GM21381 (cell line): Measurements from ENCODE around the gene PRSS27.

Source experiments
- ATAC-seq: cut with Tn5 transposase; IDR thresholded peaks from one replicate; pipeline ENCODE4 v1.9.1; 2021; ENCODE audit warnings: mild to moderate bottlenecking, moderate library complexity; ENCODE audit not compliant: unreplicated experiment

PRSS27 gene

DNA sequence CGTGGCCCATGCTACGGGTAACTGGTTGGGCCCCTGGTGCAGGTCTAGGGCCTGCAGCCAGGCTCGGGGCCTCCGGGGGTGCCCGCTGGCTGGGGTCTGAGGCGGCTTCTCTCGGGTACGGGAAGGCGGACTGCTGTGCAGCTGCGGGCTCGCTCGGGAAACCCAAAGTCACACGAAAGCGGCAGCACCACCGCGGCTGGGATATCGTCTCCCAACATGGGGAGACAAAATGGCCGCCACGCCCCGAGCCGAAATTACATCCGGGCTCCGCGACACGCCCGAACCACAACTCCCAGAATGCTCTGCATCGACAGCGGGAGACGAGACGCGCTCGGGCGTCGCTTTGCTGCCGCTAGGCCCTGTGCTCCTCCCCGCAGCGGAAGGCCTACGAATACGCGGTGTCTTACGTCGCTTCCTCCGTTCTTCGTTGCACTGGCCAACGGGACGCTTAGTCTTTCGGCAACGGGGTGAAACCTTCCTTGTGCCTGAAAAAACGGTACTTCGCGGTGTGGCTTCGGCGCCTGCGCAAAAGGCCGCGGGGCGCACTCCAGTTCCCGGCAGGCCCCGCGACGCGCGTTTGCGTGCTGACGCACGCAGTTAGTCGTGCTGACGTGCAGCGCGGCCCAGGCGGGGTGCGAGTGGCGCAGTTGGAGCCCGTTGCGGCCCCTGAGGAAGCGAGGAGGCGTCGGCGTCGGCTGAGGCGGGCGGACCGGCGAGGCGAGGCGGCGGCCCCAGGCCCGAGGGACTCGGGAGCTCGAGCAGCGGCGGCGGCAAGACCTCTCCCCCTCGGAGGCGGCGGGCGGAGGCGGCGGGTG, 32.2 kb upstream of the PRSS27 start, which contains the start of gene SRRM2:
SRRM2 (plus strand) TSS at position 604 of the 815 bp plus-strand sequence. CDS start 3,727 bp downstream, outside the sequence.
- peak; percentile 76 for ATAC-seq

DNA sequence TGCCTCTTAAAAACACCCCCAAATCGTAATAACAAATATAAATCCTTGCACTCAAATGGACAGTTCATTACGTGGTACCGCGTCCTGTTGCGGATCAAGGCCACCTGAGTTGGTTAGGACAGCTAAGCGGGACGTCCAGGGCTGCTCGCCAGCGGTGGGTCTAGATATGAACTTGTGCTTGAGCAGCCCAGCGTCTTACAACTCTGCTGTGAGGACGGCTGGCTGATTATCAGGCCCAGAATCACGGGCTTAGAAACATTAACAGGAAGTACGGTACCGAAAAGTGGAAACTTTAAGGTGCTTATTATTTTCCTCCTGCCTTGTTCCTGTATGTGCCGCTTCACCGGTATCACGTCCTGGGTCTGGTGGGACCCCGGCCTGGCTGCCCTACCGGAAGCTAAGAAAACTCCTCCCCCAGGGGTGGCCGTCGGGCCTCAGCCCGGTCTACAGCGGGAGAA, 31.6 kb upstream of the PRSS27 start:
- ATAC-seq = no peak

DNA sequence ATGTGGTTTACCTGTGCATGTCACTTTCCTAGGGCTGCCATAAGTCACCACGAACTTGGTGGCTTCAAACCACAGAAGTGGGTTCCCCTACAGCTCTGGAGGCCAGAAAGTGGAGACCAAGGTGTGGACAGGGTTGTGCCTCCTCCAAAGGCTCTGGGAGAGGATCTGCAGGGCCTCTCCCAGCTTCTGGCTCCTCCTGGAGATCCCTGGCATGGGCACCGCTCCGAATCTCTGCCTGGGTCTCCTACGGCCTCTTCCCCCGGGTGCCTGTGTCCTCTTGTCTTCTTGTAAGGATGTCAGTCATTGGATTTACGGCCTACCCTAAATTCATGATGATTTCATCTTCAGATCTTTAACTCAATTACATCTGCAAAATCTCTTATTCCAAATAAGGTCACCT, 29.9 kb upstream of the PRSS27 start:
- no peak for ATAC-seq

DNA sequence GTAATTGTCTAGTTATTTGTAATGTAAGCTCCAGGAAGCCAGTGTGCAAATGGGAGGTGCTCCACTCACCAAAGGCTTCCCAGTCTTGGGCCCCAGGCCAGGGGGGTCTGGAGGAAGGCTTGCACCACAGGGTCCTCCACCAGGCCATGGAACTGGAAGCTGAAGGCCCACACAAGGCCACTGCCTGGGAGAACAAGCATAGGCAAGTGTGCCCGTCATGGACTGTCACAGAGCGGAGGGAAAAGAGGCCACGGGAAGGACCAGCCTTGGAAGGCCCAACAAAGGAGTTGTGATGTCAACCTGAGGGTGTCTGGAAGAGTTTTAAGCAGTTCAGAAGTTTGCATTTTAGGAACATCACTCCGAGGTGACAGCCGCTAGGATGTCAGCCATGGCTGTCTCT, 29.5 kb upstream of the PRSS27 start:
- ATAC-seq = no peak

DNA sequence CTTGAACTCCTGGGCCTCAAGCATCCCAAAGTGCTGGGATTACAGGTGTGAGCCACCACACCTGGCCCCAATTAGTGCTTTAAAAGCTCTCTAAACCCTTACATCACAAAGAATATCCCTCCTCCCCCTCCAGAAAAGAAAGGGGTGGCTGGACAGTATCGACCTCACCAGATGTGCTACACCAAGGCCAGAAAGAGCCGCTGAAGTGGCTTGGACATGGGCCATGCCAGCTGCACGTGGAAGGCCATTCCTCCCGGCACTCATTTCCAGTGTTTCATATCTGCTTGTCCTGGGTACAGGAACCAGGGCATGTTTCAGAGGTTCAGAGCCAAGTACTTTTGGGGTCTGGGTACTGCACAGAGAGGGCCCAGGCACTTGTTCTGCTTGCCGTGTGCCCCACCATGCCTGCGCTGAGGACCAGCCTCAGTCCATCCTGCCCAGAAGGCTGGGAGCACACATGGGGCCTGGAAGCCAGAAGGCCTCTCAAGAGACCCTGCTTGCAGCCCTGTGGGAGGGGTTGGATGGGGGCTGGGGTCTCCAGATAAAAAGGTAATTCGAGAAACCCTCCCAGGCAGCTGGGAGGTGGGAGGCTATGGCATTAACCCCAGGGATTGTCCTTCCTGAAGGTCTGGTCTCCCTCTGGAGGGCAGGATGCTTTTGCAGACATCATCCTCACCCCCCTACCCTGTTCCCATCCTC, 28.9 kb upstream of the PRSS27 start:
- no peak for ATAC-seq

DNA sequence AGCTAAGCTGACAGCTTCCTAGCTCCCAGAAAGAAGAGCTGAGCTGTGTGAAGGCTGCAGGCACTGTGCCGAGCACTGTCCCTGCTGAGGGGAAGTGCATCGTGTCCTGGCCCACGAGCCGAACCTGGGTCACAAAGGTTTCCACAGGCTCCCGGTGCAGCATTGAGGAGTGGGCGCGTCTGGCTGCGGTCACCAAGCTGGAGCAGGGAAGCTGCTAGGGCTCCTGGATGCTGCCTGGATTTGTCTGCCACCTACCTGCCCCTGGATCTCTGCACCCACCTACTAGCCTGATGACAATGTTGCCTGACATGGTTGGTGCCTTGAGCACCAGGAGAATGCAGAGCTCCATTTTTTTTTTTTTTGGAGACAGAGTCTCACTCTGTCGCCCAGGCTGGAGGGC, 25.9 kb upstream of the PRSS27 start:
- no peak for ATAC-seq

DNA sequence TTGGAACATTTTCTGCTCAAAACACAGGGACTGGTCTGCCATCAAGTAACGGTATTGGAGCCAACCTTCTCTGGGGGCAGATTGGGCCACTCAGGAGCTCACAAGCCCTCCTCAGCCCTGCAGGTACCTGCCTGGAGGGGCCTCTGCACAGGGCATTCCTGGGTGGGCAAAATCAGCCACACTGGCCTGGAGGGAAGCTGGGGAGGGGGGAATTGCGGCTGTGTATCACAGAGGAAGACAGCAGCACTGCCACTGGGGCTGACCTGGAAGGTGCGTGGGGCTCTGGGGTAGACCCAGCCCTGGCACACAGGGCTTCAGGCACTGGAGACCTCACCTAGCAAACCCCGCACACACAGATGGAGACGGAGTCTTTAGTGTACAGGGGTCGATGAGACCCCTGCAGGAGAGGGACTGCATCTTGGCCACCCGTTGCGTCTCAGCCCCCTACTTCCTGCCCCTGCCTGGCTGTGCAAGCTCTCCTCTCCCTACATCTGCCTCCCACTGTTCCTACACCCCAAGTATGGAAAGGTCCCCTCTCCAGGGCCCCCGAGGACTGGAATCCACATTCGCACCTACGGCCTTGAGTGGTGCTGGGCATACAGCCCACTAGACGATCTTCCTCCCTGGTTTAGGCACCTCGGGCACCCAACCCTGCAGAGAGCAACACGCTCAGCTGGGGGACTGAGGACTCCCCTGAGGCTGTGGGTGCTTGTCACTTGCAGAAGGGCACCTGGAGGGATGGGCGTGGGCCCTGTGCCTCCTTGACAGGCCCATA, 25.3 kb upstream of the PRSS27 start:
- ATAC-seq = no peak

DNA sequence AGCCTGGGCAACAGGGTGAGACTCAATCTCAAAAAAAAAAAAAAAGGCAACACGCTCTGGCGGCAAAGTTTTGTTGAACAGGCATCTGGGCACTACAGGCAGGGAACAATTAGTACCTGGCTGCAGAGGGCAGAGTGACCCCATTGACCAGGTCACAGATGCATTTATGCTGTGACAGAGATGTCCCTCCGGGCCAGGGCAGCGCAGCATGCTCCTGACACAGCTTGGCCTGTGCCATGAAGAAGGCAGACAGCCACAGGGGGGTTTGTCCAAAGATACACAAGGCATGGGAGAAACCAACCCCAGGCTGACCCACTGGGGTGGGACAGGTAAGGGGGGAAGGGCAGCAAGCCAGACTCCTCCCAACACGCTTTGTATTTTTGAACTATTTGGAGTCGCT, 24.7 kb upstream of the PRSS27 start:
- no peak for ATAC-seq

DNA sequence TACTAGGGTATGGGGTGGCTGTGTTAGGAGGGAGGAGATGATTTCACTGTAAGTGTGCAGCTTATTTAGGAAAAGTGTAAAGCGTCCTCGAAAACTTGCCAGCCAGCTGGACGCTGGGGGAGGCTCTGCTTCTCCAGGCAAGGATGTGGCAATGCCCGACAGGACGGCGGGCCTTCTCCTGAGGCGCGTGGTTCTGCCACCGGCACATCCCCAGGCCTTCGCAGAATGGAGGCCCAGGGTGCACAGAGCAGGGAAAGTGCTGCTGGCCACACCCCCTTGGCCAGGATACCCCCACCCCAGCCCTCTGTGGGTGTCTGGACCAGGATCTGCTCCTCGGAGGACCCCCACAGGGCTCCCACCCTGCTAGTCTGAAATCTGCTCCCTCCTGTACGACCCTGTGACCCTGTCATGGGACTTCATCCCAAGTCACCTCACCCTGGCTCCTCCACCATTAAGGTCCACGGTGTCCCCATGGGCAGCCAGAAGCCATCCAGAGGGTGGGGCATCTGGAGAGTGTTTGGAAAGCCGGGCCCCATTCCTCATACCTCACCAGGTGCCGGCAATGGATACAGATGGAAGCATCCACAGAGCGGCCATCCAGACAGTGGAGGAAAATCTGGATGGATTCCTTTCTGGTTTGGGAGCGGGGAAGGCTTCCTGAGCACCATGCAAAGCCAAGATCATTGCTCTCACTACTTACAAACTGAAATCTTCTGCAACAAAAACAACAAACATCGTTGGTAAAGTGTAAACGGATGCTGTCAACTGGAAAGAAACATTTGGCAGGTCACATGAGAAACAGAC, 23.2 kb upstream of the PRSS27 start:
- ATAC-seq = no peak

DNA sequence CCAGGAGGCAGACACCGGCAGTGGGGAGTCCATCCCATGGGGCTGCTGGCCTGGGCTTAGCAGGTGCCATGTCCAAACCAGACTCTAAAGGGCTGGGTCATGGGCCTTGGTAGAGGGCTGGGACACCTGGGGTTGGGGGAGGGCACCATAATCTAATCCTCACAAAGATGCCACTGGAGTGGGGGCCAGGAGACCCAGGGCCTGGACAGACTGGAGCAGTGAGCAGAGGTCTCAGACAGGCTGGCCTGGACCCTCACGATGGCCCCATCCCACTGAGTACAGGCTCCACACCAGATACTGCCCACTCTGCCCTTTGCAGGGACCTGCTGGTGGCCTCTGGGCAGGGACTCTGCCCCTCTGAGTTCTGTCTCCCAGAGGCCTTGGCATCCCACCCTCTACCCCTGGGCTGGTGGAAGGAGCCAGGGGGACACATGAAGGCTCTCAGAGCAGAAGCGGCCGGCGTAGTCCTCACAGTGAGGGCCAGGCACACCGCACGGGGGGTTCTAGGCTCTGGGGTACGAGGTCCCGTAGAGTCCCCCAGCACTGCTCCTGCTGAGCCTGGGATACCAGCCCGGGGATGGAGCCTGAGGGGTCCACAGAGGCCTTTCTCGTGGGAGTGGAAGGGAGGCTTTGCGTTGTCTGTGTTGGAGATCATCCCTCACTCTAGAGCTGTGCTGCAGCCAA, 22.4 kb upstream of the PRSS27 start:
- ATAC-seq = no peak

DNA sequence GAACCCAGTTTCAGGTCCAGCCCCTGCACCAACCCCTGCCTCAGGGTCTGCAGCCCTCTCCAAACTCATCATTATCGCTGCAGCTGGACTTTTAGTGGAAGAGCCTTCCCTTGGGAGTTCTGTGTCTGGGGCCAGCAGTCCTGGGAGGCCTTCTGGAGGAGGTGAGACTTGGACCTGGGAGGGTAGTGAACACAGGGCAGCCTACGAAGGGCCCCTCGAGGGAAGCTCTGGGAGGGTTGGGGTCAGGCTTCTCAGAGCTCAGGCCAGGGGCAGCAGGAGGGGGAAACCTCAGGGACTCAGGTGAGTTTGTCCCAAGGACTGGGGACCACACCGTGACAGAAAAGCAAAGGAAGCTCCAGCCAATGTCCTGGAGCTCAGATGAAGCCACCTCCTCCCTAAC, 21.1 kb upstream of the PRSS27 start:
- no peak for ATAC-seq

DNA sequence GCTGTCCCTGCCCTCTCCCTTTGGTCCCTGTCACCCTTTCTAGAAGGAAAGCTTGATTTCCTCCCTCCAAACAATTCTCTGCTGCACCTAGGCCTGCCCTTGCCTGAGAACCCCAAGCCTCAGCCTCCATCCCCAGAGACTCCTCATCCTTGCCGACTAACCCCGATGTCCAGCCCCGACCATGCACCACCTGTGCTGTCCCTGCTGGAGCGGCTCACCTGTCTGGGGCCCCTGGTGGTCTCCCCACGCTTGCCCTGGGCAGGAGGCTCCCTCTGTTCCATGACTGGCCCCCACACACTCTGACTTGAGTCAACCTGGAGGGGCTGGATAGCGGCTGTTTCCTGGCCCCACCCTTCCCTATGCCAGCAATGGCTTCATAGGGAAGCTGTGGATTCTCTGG, 20.5 kb upstream of the PRSS27 start:
- no peak for ATAC-seq

DNA sequence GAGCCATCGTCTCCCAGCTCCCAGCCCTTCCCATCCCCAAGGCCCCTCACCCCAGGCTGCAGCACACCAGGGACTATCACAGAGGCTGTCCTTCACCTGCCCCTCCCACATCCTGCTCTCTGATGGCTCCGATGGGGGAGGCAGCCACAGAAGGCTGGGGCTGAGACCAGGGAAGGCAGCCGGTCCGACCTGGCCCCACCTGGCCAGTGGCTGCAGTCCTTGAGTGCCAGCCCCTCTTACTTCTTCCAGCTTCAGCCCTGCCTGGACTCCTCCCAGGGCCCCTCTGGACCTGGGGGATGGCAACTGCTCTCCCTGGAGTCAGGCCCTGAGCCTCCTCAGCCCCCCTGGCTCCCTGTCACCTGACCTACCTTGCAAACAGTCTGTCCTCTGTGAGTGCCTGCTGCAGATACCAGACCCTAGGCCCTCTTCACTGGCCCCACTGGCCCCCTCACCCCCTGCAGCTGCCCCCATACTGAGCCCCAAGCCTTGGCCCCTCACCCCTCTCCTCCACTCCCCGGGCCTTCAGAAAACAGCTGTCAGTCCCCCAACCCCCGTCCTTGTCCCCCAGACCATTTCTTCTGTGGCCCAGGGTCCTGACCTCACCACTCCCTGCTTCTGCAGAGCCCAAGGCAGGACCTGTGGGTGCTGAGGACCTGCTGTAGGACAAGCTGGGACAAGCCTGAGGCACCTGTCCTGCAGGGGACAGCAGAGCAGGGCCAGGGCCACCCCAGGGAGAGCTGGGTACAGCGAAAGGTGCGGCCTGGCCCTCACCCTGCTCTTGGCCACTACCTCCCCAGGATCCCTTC, 19.8 kb upstream of the PRSS27 start:
- ATAC-seq = no peak

DNA sequence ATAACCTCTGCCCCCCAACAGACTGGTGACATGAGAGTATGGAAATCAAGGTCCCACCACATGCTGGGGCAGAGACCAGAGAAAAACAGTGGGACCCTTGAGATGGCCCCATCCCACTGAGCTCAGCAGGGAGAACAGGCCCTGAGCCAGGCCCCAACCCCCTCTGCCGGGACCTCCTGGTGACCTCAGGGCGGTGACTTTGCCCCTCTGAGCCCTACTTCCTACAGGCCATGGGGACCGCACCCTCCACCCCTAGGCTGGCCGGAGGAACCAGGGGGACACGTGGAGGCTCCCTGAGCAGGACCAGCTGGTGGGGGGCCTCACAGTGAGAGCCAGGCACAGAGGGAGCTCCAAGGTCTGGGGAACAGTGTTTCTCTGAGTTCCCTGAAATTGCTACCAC, 18.6 kb upstream of the PRSS27 start:
- ATAC-seq = no peak

DNA sequence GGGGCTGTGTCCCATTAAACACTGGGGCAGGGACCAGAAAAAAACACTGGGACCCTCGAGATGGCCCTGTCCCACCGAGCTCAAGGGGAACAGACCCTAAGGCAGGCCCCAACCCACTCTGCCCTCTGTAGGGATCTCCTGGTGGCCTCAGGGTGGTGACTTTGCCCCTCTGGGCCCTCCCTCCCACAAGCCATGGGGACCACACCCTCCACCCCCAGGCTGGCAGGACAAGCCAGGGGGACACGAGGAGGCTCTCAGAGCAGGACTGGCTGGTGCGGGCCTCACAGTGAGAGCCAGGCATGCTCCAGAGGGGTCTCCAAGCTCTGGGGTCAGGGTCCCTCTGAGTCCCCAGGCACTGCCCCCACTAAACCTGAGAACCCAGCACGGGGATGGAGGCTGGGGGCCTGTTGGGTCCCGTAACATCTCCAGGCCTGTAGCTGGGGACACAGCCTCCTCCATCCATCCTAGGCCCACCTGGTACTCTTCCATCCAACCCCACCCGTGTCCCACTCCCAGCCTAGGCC, 17.9 kb upstream of the PRSS27 start:
- ATAC-seq = no peak

DNA sequence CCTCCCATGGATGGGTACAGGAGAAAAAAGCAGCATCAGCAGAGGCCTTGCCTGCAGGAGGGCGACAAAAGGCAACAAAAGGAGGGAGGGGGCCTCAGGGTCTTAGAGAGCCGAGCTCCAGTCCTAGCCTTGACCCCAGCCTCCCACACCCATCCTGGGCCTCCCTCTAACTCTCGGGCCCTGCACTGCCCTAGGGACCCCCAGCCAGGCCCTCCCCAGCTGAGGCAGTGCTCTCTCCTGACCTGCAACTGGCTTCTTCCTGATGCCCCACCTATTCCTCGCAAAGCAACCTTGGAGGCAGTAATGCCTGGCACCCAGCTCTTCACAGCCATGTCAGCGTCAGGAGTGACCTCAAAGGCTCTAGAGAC, 17.2 kb upstream of the PRSS27 start:
- no peak for ATAC-seq

DNA sequence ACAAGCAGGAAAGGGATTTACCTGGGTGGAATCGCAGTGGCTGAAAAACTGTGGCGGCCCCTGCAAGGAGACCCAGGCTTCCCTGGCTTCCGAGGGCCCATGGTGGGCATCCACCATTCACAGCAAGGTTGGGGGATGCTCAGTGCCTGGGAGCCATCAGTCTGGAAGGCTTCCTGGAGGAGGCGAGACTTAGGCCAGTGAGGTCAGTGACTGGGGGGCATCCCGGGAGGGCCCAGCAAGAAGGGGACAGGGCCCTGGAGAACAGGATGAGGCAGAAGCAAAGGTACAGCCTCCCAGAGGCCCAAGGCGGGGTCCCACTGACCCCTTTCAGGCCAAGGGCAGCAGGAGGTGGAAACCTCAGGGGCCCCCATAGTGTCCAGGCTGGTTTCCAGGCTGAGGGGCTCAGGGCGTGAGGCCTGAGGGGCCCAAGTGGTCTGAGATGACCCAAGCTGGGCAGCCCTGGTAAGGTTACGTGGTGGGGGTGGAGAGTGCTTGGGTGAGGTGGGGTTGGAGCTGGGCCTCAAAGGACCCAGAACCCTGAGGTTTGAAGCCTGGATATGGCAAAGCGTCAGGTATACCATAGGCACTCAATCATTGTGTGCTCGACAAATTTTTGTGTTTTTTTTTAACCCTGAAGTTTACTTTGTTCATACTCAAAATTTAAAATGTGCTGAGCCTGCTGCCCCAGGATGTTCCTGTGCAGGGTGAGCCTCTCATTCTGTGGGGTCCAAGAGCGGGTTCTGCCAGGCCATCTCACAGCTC, 16.6 kb upstream of the PRSS27 start:
- no peak for ATAC-seq

DNA sequence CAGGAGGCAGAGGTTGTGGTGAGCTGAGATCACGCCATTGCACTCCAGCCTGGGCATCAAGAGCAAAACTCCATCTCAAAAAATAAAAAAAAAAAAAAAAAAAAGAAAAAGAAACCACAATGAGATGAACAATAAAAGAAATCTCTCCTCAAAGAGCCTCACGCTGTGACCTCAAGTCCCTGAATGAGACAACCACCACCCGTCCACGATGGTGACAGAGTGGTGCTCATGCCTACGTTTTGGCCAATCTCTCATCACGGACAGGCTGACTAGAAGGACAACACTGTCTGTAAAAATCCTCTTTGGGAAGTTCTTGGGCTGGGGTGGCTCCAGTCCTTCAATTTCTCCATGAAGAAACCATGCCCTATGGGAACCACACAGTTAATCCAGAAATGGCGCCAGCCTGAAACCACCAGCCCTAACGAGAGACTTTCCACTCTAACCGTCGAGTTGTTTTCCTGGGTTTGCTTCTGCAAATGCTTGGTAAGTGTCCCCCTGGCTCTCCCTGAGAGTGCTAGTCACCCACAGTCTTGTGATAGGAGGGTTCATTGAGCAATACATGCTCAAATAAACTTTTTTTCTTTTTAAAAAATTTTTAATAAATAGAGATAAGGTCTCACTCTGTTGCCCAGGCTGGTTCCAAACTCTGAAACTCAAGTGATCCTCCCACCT, 15.0 kb upstream of the PRSS27 start:
- ATAC-seq = no peak
